H1 (cell line): Measurements from ENCODE around the gene MEIOB. TPM values are rescaled to one million over a fixed set of nuclear protein-coding genes. Genes with fewer than 3 reads are reported as not detected.

ENCODE experiments used
- polyA plus RNA-seq, 7 experiments: library from polyadenylated mRNA; depleted of rRNA in 3 of 7; stranded (reverse) in 5 of 7; unstranded in 2 of 7; fragments of >200 nt in 5 of 7; fragments of 200-250 nt in 2 of 7; gene quantifications; 1 replicate in 5 of 7; 2 replicates in 1 of 7; 4 replicates in 1 of 7; pipeline versions ENCODE4 v1.2.1 to v1.2.3, GENCODE V29; 2011 to 2013; ENCODE audit warnings: missing spikeins in 2 of 7, mixed read lengths in 2 of 7
- total RNA-seq: library from RNA; stranded (reverse); fragmentation: NEBNext Ultra II Directional; extraction: Animal tissue kit (Norgen Biotek cat#: 25700); gene quantifications from 2 replicates; pipeline ENCODE4 v1.2.1, GENCODE V29; 2021
- TF ChIP-seq, protein P1 (sequence below): IDR thresholded peaks from 2 replicates; pipeline ENCODE4 v1.6.1; 2012; ENCODE audit warnings: low read length, inconsistent platforms
- TF ChIP-seq, protein P2 (sequence below): IDR thresholded peaks from 2 replicates; pipeline ENCODE4 v1.6.1; 2012; ENCODE audit warnings: inconsistent platforms

The MEIOB gene
- total and polyA plus RNA-seq, 2 of the 8 experiments (the other 6 are each of a cell fraction or from before 2014, with no cell fraction given) = 0.63 to 1.1 TPM

DNA sequence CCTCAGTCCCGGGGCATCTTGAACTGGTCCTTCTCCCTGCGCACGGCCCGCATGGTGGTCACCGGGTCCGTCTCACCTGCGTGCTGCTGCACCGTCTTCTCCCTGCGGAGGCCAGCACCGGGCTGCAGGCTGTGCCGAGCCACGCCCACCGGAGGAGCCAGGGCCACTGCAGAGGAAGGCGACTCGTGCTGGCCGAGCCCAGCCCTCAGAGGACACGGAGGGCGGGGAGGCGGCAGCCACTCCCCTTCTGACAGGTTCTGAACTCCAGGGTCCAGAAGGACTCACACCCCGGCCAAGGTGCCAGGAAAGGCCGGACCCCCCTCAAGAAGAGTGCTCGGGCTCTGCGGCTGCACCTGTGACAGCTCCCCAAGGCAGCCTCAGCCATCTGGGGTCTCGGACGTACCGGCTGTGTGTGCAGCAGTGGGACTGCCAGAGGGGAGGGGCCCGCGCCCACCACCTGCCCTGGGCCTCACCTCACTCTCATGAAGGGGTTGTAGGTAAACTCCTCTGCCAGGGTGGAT, 62.6 kb downstream of the MEIOB start (continued):
- TF ChIP-seq, protein P1, sequence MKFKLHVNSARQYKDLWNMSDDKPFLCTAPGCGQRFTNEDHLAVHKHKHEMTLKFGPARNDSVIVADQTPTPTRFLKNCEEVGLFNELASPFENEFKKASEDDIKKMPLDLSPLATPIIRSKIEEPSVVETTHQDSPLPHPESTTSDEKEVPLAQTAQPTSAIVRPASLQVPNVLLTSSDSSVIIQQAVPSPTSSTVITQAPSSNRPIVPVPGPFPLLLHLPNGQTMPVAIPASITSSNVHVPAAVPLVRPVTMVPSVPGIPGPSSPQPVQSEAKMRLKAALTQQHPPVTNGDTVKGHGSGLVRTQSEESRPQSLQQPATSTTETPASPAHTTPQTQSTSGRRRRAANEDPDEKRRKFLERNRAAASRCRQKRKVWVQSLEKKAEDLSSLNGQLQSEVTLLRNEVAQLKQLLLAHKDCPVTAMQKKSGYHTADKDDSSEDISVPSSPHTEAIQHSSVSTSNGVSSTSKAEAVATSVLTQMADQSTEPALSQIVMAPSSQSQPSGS = no peak
- TF ChIP-seq, protein P2, sequence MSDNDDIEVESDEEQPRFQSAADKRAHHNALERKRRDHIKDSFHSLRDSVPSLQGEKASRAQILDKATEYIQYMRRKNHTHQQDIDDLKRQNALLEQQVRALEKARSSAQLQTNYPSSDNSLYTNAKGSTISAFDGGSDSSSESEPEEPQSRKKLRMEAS = peak; percentile 46
- TF ChIP-seq, all 59 proteins: peak for 4
